HepG2 (cell line): ENCODE results near the gene THRA. TPM values are rescaled to one million over a fixed set of nuclear protein-coding genes. Genes with fewer than 3 reads are reported as not detected.

Experiments
- E2F1 ChIP-seq: sonication (generic); formaldehyde crosslinking; IDR thresholded peaks from 2 replicates; pipeline ENCODE4 v1.5.0; 2020; ENCODE audit warnings: missing genetic modification reagents
- HNF1B ChIP-seq: sonication (generic); formaldehyde crosslinking; IDR thresholded peaks from 2 replicates; pipeline ENCODE4 v1.5.1; 2020; ENCODE audit warnings: mild to moderate bottlenecking, moderate library complexity, missing genetic modification reagents
- PATZ1 ChIP-seq: sonication (generic); formaldehyde crosslinking; IDR thresholded peaks from 2 replicates; pipeline ENCODE4 v1.4.0; 2020; ENCODE audit warnings: missing genetic modification reagents
- POGK ChIP-seq: sonication (generic); formaldehyde crosslinking; conservative IDR thresholded peaks from 2 replicates; pipeline ENCODE4 v1.8.0; 2022; ENCODE audit warnings: mild to moderate bottlenecking, moderate library complexity, missing genetic modification reagents
- SAP130 ChIP-seq: IDR thresholded peaks from 2 replicates; pipeline ENCODE4 v1.6.1; 2016; ENCODE audit warnings: low read depth
- ZBTB40 ChIP-seq, 2 experiments: fragments of 450-650 bp in 1 of 2; sonication (generic) in 1 of 2; formaldehyde crosslinking in 1 of 2; IDR thresholded peaks; 2 replicates each; pipeline versions ENCODE4 v1.6.1 to v1.8.0; 2016 to 2022; ENCODE audit warnings: antibody characterized with exemption in 1 of 2, mild to moderate bottlenecking in 1 of 2, missing genetic modification reagents in 1 of 2
- ZNF768 ChIP-seq: sonication (generic); formaldehyde crosslinking; IDR thresholded peaks from 2 replicates; pipeline ENCODE4 v1.4.0; 2020; ENCODE audit warnings: missing genetic modification reagents
- ZUFSP ChIP-seq: sonication (generic); formaldehyde crosslinking; IDR thresholded peaks from 2 replicates; pipeline ENCODE4 v1.9.0; 2021; ENCODE audit warnings: missing genetic modification reagents, mild to moderate bottlenecking, borderline replicate concordance
- polyA plus RNA-seq, 8 experiments: library from polyadenylated mRNA; depleted of rRNA in 3 of 8; stranded (reverse) in 7 of 8; unstranded in 1 of 8; fragments of >200 nt; fragmentation: Illumina TruSeq in 4 of 8; extraction: Trizol in 4 of 8; gene quantifications; 2 replicates each; pipeline versions ENCODE4 v1.2.1 to v1.2.3, GENCODE V29; 2011 to 2016; ENCODE audit warnings: low read depth in 4 of 8, missing spikeins in 1 of 8, mixed read lengths in 1 of 8; ENCODE audit not compliant: insufficient read depth in 1 of 8
- total RNA-seq, 5 experiments: library from RNA; depleted of rRNA; stranded (reverse); fragments of >200 nt; fragmentation: Illumina TruSeq; extraction: Trizol; gene quantifications; 2 replicates each; pipeline ENCODE4 v1.2.3, GENCODE V29; 2016; ENCODE audit warnings: low read depth in 1 of 5

The THRA gene
- total and polyA plus RNA-seq, 2 of the 13 experiments (the other 11 are each of a cell fraction or from before 2014, with no cell fraction given) = 8.0 to 9.9 TPM

GRCh38 chr17:40111221-40112128 lies 48.7 kb downstream of the THRA start (continued):
- TF ChIP-seq ZBTB40 (IDR thresholded peaks at IDR 0.05) (no peak), ZBTB40 (CRISPR knock-in tag; IDR thresholded peaks at IDR 0.05) (peak; percentile 32; the same call in 1 of the 2 replicates), ZUFSP (no peak), PATZ1 (CRISPR knock-in tag) (peak; percentile 83), E2F1 (CRISPR knock-in tag) (no peak), ZNF768 (CRISPR knock-in tag) (no peak), SAP130 (CRISPR knock-in tag) (peak; percentile 87), HNF1B (CRISPR knock-in tag) (peak; percentile 61), POGK (CRISPR knock-in tag) (0 out of 2 replicates have a peak, but pooled peaks have one; percentile 60)
